ENCODE measurements around the gene RAC2. TPM values are rescaled to one million over a fixed set of nuclear protein-coding genes. Genes with fewer than 3 reads are reported as not detected.

Gene RAC2
- total and polyA plus RNA-seq, 3 donors from 2014 or later = 1.2 to 15.5 (median 10.7) TPM

DNA sequence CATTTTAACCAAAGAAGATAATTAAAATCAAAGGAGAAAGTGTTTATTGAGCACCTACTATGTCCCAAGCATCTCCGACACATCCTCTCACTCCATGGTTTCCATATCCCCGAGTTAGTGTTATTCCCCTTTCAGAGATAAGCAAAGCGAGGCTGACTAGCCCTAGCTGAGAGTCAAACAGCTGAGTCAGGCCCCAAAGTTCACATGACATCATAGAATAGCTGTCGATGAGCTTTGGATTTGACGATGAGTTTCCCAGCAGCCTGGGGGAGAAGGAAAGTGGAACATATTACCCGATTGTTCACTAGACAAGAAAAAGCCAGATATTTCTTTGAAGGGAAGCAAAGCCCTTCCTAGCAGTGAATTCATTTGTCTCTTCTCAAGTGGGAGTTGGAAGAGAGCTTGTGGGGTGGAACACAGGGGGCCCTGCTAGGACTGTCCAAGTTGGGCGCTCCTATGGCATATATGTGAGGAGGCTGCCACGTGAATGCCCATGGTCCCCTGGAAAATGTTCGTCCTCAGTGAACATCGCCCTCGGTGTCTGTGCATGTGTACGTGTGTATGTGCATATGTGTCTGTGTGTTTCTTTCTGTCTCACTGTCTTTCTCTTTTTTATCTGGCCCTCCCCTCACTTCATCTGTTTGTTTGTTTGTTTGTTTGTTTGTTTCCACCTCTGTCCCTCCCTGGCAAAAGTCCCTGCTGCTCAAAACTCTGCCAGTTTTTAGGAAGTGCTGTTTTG is 37.7 kb upstream of the RAC2 start:
- WGBS, 2 donors = 82 to 85% methylated on average over 12 of the region's 12 CpGs
- no peak for DNase-seq
- Histone ChIP-seq H3K27me3 (no peaks in the 10 kb centered on the region), H3K4me1 (no peaks in the 10 kb centered on the region), H3K27ac (no peak overlapping the region), H3K9me3 (no peaks in the 10 kb centered on the region), H3K36me3 (ENCODE audit: low read depth, missing control alignments) (no peaks in the 10 kb centered on the region), H3K4me3 (no peak overlapping the region)
- intact Hi-C loops (cut with DNase I; ENCODE audit: low total_unique reads) = no loop called here
- TF ChIP-seq CTCF (IDR thresholded peaks at IDR 0.05) (no peak), POLR2A (IDR thresholded peaks at IDR 0.05) (no peak)

DNA sequence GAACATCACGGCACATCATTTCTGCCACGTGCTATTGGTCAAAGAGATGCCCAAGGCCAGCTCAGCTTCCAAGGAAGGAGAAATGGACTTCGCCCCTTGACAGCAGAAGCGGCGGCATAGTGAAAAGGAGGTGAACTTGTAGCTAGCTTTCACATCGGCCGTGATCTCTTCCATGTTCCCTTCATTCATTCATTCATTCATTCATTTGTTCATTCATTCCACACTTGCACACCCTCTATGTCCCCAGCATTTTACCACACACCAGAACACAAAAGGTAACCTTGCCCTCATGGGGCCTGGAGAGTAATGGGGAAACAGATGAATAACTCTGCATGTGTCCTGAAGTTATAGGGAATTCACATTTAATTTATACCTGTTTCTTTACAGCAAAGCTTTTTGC is 37.1 kb upstream of the RAC2 start:
- intact Hi-C loops (cut with DNase I; ENCODE audit: low total_unique reads) = no loop called here
- Histone ChIP-seq H3K27ac (no peak overlapping the region), H3K9me3 (no peaks in the 10 kb centered on the region), H3K4me1 (no peaks in the 10 kb centered on the region), H3K36me3 (ENCODE audit: low read depth, missing control alignments) (no peaks in the 10 kb centered on the region), H3K4me3 (no peak overlapping the region), H3K27me3 (no peaks in the 10 kb centered on the region)
- no peak for DNase-seq
- TF ChIP-seq CTCF (IDR thresholded peaks at IDR 0.05) (no peak), POLR2A (IDR thresholded peaks at IDR 0.05) (no peak)
- 83 to 97% methylated on average over 7 of the region's 7 CpGs for WGBS, 2 donors

GRCh38 chr22:37280718-37281117 is 36.6 kb upstream of the RAC2 start:
- Histone ChIP-seq H3K36me3 (ENCODE audit: low read depth, missing control alignments) (no peaks in the 10 kb centered on the region), H3K27ac (no peak overlapping the region), H3K9me3 (no peaks in the 10 kb centered on the region), H3K4me3 (no peak overlapping the region), H3K4me1 (no peaks in the 10 kb centered on the region), H3K27me3 (no peaks in the 10 kb centered on the region)
- no peak for DNase-seq
- WGBS, 2 donors = 93 to 94% methylated on average over 5 of the region's 5 CpGs
- TF ChIP-seq POLR2A (IDR thresholded peaks at IDR 0.05) (no peak), CTCF (IDR thresholded peaks at IDR 0.05) (no peak)
- intact Hi-C loops (cut with DNase I; ENCODE audit: low total_unique reads) = no loop called here

GRCh38 chr22:37279331-37280181 is 35.5 kb upstream of the RAC2 start:
- 79 to 80% methylated on average over 17 of the region's 17 CpGs for WGBS, 2 donors
- Histone ChIP-seq H3K4me3 (no peak overlapping the region), H3K4me1 (no peaks in the 10 kb centered on the region), H3K36me3 (ENCODE audit: low read depth, missing control alignments) (no peaks in the 10 kb centered on the region), H3K9me3 (no peaks in the 10 kb centered on the region), H3K27ac (no peak overlapping the region), H3K27me3 (no peaks in the 10 kb centered on the region)
- DNase-seq = no peak
- intact Hi-C loops (cut with DNase I; ENCODE audit: low total_unique reads) = no loop called here
- TF ChIP-seq CTCF (IDR thresholded peaks at IDR 0.05) (no peak), POLR2A (IDR thresholded peaks at IDR 0.05) (no peak)
